Measurements from ENCODE around the gene STK32B. TPM values are rescaled to one million over a fixed set of nuclear protein-coding genes. Genes with fewer than 3 reads are reported as not detected.
"Not testable (repeated sequence)": the region's sequence is repeated elsewhere in the genome, so short reads cannot be mapped to it uniquely, and the experiment has no call there.

The STK32B gene
- 1 to 10 TPM in 1 of 5 experiments, not detected in 4; 1.7 TPM for total RNA-seq
- polyA plus RNA-seq: not detected
- total RNA-seq: not detected

DNA sequence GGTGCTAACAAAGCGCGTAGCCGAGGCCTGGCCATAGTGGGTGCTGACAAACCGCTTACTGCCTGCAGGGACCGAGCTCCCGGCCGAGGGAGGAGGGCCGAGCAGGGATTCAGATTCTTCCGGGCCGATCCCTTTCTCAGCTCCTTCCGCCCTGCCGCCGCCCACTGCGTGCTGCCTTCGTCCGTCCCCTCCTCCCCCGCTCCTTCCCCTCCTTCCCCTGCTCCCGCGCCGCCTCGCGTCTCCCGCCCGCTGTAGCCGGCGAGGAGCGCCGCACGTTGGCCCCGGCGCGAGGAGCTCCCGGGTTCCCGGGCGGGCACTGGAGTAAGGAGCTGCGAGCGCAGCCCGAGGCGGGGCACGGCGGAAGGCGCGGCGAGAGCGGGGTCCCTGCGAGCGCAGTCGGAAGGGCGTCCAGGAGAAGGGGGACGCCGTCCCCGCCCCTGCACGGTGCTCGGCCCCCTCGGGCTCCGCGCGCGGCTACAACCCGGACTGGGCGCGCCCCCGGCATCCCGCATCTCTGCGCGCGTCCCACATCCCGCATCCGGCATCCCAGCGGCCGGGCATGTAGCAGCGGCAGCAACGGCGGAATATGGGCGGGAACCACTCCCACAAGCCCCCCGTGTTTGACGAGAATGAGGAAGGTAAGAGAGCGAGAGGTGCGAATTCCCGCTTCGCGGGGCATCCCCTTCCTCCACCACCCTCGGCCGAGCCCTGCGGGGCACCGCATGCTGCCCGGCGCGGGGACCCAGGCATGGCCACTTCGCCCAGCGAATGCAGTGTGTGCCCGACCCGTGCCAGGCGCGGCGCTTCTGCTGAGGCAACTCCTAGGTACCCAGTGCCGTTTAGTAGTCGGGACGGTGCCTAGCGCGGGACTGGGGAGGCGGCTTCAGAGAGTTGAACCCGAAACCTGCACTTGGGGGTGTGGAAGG lies at the start of gene STK32B:
Gene STK32B, plus strand, starts transcription at position 203 of the 926 bp plus-strand sequence.
- DNase-seq (peak in 1 of 9 donors; percentile 29), ATAC-seq (peak; percentile 51)
- H3K4me1 Mint-ChIP-seq: peaks cover 0 to 21% (median 14%) of the 10 kb centered on the region in 7 donors
- no peak within 1 kb of the TSS for H3K27ac Mint-ChIP-seq
- Histone ChIP-seq H3K27ac (ENCODE audit: low read depth, low read length) (no peak within 1 kb of the TSS), H3K36me3 (ENCODE audit: control insufficient read depth in 2 of 3, insufficient read depth in 3 of 3, low read length in 3 of 3) (no peaks in the 10 kb centered on the region), H3K9me3 (ENCODE audit: control insufficient read depth in 2 of 3, low read length in 3 of 3) (no peaks in the 10 kb centered on the region), H3K4me3 (ENCODE audit: low read length) (peak within 1 kb of the TSS; percentile 27), H3K27me3 (ENCODE audit: control insufficient read depth in 2 of 2, insufficient read depth in 2 of 2, low read length in 2 of 2) (no peaks in the 10 kb centered on the region), H3K4me1 (ENCODE audit: control insufficient read depth in 2 of 2, insufficient read depth in 2 of 2, low read length in 2 of 2) (peaks cover 0 to 5% of the 10 kb centered on the region in 2 donors)
- no peaks in the 10 kb centered on the region for H3K36me3 Mint-ChIP-seq
- peaks cover 45 to 62% (median 61%) of the 10 kb centered on the region in 5 donors for H3K27me3 Mint-ChIP-seq
- intact Hi-C loops (cut with micrococcal nuclease): loop anchor here in 1 of 2 donors (5.0 kb wide), 1 partner anchor 741 kb away; no protein-coding TSS in a partner anchor
- ChIA-PET CTCF (no interaction called here), POLR2A (no interaction called here)
- peaks cover 0 to 2% (median 0%) of the 10 kb centered on the region in 11 donors for H3K9me3 Mint-ChIP-seq
- H3K4me3 Mint-ChIP-seq: peak within 1 kb of the TSS; percentile 39 to 86 (median 76)

GRCh38 chr4:5001641-5002040 lies 49.6 kb upstream of the STK32B start:
- H3K9me3 ChIP-seq (ENCODE audit: control insufficient read depth in 2 of 3, low read length in 3 of 3); H3K27ac Mint-ChIP-seq; H3K9me3 Mint-ChIP-seq; H3K4me1 Mint-ChIP-seq; H3K27ac ChIP-seq (ENCODE audit: low read depth, low read length); H3K4me3 ChIP-seq (ENCODE audit: low read length); H3K4me1 ChIP-seq (ENCODE audit: control insufficient read depth in 2 of 2, insufficient read depth in 2 of 2, low read length in 2 of 2); H3K27me3 ChIP-seq (ENCODE audit: control insufficient read depth in 2 of 2, insufficient read depth in 2 of 2, low read length in 2 of 2); H3K36me3 Mint-ChIP-seq; H3K4me3 Mint-ChIP-seq; intact Hi-C loops (cut with micrococcal nuclease); DNase-seq; POLR2A ChIA-PET; ATAC-seq; H3K36me3 ChIP-seq (ENCODE audit: control insufficient read depth in 2 of 3, insufficient read depth in 3 of 3, low read length in 3 of 3); CTCF ChIA-PET: not testable (repeated sequence)
- H3K27me3 Mint-ChIP-seq: peaks cover 0 to 41% (median 35%) of the 10 kb centered on the region in 5 donors

DNA sequence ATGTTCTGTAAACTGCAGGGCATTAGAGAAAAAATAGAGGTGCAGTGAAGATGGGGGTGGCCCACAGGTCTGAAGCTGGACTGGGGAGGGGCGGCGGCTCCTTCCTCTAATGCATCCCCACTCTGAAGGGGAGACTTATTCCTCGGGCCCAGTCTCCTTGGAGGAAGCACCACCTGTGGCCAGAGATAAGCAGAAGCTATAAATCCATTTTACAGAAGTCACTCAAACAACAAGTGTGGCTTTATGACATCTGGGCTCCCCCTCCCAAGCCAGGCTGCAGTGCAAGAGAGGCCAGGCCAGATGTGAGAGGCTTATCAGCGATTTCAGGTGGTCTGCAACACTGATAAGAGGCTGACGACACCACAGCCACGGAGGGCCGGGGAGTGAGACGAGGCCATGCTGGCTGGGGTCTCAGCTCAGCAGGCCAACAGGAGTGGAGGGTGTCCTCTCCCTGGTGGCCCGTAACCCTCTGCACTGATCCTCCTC lies 47.9 kb upstream of the STK32B start:
- no peaks in the 10 kb centered on the region for H3K36me3 ChIP-seq (ENCODE audit: control insufficient read depth in 2 of 3, insufficient read depth in 3 of 3, low read length in 3 of 3)
- intact Hi-C loops (cut with micrococcal nuclease): no loop called here
- H3K27me3 ChIP-seq (ENCODE audit: control insufficient read depth in 2 of 2, insufficient read depth in 2 of 2, low read length in 2 of 2): no peaks in the 10 kb centered on the region
- H3K4me3 ChIP-seq (ENCODE audit: low read length): no peak overlapping the region
- H3K27ac Mint-ChIP-seq: no peak overlapping the region
- H3K4me1 ChIP-seq (ENCODE audit: control insufficient read depth in 2 of 2, insufficient read depth in 2 of 2, low read length in 2 of 2): no peaks in the 10 kb centered on the region
- H3K4me3 Mint-ChIP-seq: no peak overlapping the region
- POLR2A ChIA-PET: no interaction called here
- ATAC-seq (no peak), DNase-seq (no peak)
- CTCF ChIA-PET: no interaction called here
- H3K9me3 Mint-ChIP-seq: peaks cover 0 to 9% (median 0%) of the 10 kb centered on the region in 11 donors
- no peaks in the 10 kb centered on the region for H3K4me1 Mint-ChIP-seq
- H3K9me3 ChIP-seq (ENCODE audit: control insufficient read depth in 2 of 3, low read length in 3 of 3): no peaks in the 10 kb centered on the region
- peaks cover 0 to 41% (median 36%) of the 10 kb centered on the region in 5 donors for H3K27me3 Mint-ChIP-seq
- no peak overlapping the region for H3K27ac ChIP-seq (ENCODE audit: low read depth, low read length)
- H3K36me3 Mint-ChIP-seq: no peaks in the 10 kb centered on the region

DNA sequence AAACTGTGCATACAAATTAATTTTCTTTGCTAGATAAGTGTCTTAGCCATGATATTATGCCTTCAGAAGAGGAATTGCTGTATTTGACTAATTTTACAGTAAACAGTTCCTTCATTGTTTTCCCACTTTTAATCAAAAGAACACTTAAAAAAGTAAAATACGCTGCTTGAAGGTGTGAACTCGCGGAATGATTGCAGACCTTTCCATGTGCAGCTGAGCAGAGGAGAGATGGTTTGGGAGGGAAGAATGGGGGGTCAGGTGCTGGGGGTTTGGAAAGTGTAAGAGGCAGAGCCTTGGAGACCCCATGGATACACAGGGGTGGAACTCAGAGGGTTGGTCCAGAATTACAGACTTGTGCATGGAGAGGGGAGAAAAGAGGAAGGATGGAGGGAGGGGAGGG lies 47.4 kb upstream of the STK32B start:
- H3K4me1 Mint-ChIP-seq: no peaks in the 10 kb centered on the region
- no peak for DNase-seq
- H3K36me3 ChIP-seq (ENCODE audit: control insufficient read depth in 2 of 3, insufficient read depth in 3 of 3, low read length in 3 of 3): no peaks in the 10 kb centered on the region
- H3K27me3 Mint-ChIP-seq: peaks cover 0 to 42% (median 36%) of the 10 kb centered on the region in 5 donors
- H3K27me3 ChIP-seq (ENCODE audit: control insufficient read depth in 2 of 2, insufficient read depth in 2 of 2, low read length in 2 of 2): no peaks in the 10 kb centered on the region
- POLR2A ChIA-PET: no interaction called here
- H3K27ac Mint-ChIP-seq: no peak overlapping the region
- H3K4me1 ChIP-seq (ENCODE audit: control insufficient read depth in 2 of 2, insufficient read depth in 2 of 2, low read length in 2 of 2): no peaks in the 10 kb centered on the region
- intact Hi-C loops (cut with micrococcal nuclease): no loop called here
- peaks cover 0 to 9% (median 0%) of the 10 kb centered on the region in 11 donors for H3K9me3 Mint-ChIP-seq
- CTCF ChIA-PET: no interaction called here
- no peak overlapping the region for H3K4me3 ChIP-seq (ENCODE audit: low read length)
- no peak overlapping the region for H3K27ac ChIP-seq (ENCODE audit: low read depth, low read length)
- no peak for ATAC-seq
- no peaks in the 10 kb centered on the region for H3K36me3 Mint-ChIP-seq
- H3K4me3 Mint-ChIP-seq: no peak overlapping the region
- no peaks in the 10 kb centered on the region for H3K9me3 ChIP-seq (ENCODE audit: control insufficient read depth in 2 of 3, low read length in 3 of 3)

- H3K4me1 Mint-ChIP-seq: no peaks in the 10 kb centered on the region
- Histone ChIP-seq H3K9me3 (ENCODE audit: control insufficient read depth in 2 of 3, low read length in 3 of 3) (no peaks in the 10 kb centered on the region), H3K36me3 (ENCODE audit: control insufficient read depth in 2 of 3, insufficient read depth in 3 of 3, low read length in 3 of 3) (no peaks in the 10 kb centered on the region), H3K27me3 (ENCODE audit: control insufficient read depth in 2 of 2, insufficient read depth in 2 of 2, low read length in 2 of 2) (no peaks in the 10 kb centered on the region), H3K4me1 (ENCODE audit: control insufficient read depth in 2 of 2, insufficient read depth in 2 of 2, low read length in 2 of 2) (no peaks in the 10 kb centered on the region), H3K27ac (ENCODE audit: low read depth, low read length) (no peak overlapping the region), H3K4me3 (ENCODE audit: low read length) (no peak overlapping the region)
- no peak overlapping the region for H3K27ac Mint-ChIP-seq
- ATAC-seq (no peak), DNase-seq (no peak)
- intact Hi-C loops (cut with micrococcal nuclease): no loop called here
- CTCF ChIA-PET: no interaction called here
- peaks cover 0 to 45% (median 31%) of the 10 kb centered on the region in 5 donors for H3K27me3 Mint-ChIP-seq
- H3K36me3 Mint-ChIP-seq: no peaks in the 10 kb centered on the region
- POLR2A ChIA-PET: no interaction called here
- peaks cover 0 to 6% (median 0%) of the 10 kb centered on the region in 11 donors for H3K9me3 Mint-ChIP-seq
- H3K4me3 Mint-ChIP-seq: no peak overlapping the region
Measured at GRCh38 chr4:5004496-5004895, 46.8 kb upstream of the STK32B start.

GRCh38 chr4:5006932-5007331 lies 44.3 kb upstream of the STK32B start:
- H3K4me1 Mint-ChIP-seq; H3K9me3 Mint-ChIP-seq; POLR2A ChIA-PET; H3K27ac ChIP-seq (ENCODE audit: low read depth, low read length); H3K9me3 ChIP-seq (ENCODE audit: control insufficient read depth in 2 of 3, low read length in 3 of 3); H3K27ac Mint-ChIP-seq; H3K27me3 ChIP-seq (ENCODE audit: control insufficient read depth in 2 of 2, insufficient read depth in 2 of 2, low read length in 2 of 2); H3K4me3 ChIP-seq (ENCODE audit: low read length); ATAC-seq; H3K4me3 Mint-ChIP-seq; intact Hi-C loops (cut with micrococcal nuclease); DNase-seq; H3K36me3 ChIP-seq (ENCODE audit: control insufficient read depth in 2 of 3, insufficient read depth in 3 of 3, low read length in 3 of 3); H3K36me3 Mint-ChIP-seq; H3K4me1 ChIP-seq (ENCODE audit: control insufficient read depth in 2 of 2, insufficient read depth in 2 of 2, low read length in 2 of 2): not testable (repeated sequence)
- CTCF ChIA-PET: interaction anchor here (0.6 kb wide), 1 partner anchor 610 kb away, joined by 3 read pairs; no protein-coding TSS in a partner anchor
- H3K27me3 Mint-ChIP-seq: peaks cover 0 to 48% (median 33%) of the 10 kb centered on the region in 5 donors

Data from naive thymus-derived CD4-positive, alpha-beta T cell (primary cell).